Measurements from ENCODE around the gene LIMCH1.
A peak's percentile ranks its signal among the peaks of the same experiment; 100 is the strongest.

LIMCH1 gene

DNA sequence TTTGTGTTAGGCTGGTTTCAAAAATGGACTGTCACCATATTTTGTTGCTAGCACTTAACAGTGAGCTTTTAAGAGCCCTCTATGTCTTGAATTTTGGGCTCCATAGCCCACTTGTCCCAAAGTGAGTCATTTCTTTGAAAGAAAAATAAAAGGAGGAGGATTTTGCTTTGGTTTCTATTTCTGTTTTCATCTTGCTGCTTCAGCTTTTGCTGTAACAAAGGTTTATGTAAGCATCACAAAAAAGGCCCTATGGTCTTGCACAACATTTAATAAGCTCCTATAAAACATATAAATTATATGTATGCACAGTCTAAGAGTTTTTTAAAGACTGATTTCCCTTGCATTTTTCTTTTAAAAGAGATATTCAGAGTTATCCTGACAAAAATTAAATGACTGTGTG is 105.4 kb downstream of the LIMCH1 start:
- DNase-seq: no peak
- H3K23ac ChIP-seq (ENCODE audit: low read length): no peak overlapping the region
- no peak overlapping the region for H3K9ac ChIP-seq (ENCODE audit: low read length)
- H2AK5ac ChIP-seq (ENCODE audit: low read length): no peak overlapping the region
- no peaks in the 10 kb centered on the region for H3K36me3 ChIP-seq (ENCODE audit: control insufficient read depth, insufficient read depth, low read length)
- H3K4me2 ChIP-seq (ENCODE audit: low read length): no peak overlapping the region
- H3K18ac ChIP-seq (ENCODE audit: low read length): no peak overlapping the region
- H3K27me3 ChIP-seq (ENCODE audit: insufficient read depth, low read length, poor library complexity): no peaks in the 10 kb centered on the region
- peaks cover 6% of the 10 kb centered on the region for H3K4me1 ChIP-seq (ENCODE audit: control insufficient read depth, low read depth, low read length)
- no peak overlapping the region for H4K8ac ChIP-seq (ENCODE audit: low read depth, low read length)
- no peaks in the 10 kb centered on the region for H3K79me1 ChIP-seq (ENCODE audit: low read length)
- no peak overlapping the region for H4K5ac ChIP-seq (ENCODE audit: low read length)
- no peak overlapping the region for H2BK15ac ChIP-seq (replicated peaks; ENCODE audit: low read depth)
- peak overlapping the region; percentile 7 for H3K4ac ChIP-seq (ENCODE audit: low read depth, low read length)
- H3K56ac ChIP-seq (ENCODE audit: low read length): no peak overlapping the region
- no peak overlapping the region for H3K4me3 ChIP-seq (ENCODE audit: low read length)
- no peaks in the 10 kb centered on the region for H3K79me2 ChIP-seq (ENCODE audit: control insufficient read depth, insufficient read depth, low read length)
- no peak overlapping the region for H2BK5ac ChIP-seq (ENCODE audit: low read length)
- H2BK120ac ChIP-seq (ENCODE audit: low read depth, low read length): no peak overlapping the region
- no peak overlapping the region for H3K27ac ChIP-seq (ENCODE audit: low read depth, low read length)

DNA sequence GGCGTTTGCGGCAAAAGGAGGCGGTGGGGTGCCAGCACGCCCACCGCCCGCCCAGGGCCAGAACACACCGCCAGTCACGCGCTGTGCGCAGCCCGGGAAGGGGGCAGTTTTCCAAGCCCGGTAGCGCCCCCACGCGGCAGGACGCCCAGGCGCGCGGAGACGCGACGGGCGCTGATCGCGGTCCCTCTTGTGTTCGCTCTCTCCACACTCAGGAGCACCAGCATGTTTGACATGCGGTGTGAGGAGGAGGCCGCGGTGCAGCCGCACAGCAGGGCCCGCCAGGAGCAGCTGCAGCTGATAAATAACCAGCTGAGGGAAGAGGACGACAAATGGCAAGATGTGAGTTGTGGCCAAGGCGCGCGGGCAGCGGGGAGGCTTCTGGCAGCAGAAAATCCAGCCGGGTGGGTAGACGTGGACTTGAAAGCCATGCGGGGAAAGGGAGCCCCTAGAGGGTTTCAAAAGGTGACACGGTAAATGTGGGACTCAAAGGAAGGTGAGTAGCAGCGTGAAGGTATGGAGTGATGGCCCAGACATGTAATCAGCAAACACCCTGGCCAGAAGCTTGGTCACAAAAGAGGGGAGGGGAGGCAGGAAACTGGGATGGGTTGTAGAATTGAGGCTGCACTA is 106.4 kb downstream of the LIMCH1 start:
- Histone ChIP-seq H4K8ac (ENCODE audit: low read depth, low read length) (no peak overlapping the region), H2BK15ac (replicated peaks; ENCODE audit: low read depth) (no peak overlapping the region), H2BK120ac (ENCODE audit: low read depth, low read length) (no peak overlapping the region), H2AK5ac (ENCODE audit: low read length) (no peak overlapping the region), H3K79me2 (ENCODE audit: control insufficient read depth, insufficient read depth, low read length) (no peaks in the 10 kb centered on the region), H3K4me3 (ENCODE audit: low read length) (no peak overlapping the region), H3K56ac (ENCODE audit: low read length) (peak overlapping the region; percentile 40), H3K4me1 (ENCODE audit: control insufficient read depth, low read depth, low read length) (peaks cover 6% of the 10 kb centered on the region), H3K9ac (ENCODE audit: low read length) (peak overlapping the region; percentile 13), H2BK5ac (ENCODE audit: low read length) (no peak overlapping the region), H3K18ac (ENCODE audit: low read length) (no peak overlapping the region), H3K79me1 (ENCODE audit: low read length) (no peaks in the 10 kb centered on the region), H4K5ac (ENCODE audit: low read length) (no peak overlapping the region), H3K27me3 (ENCODE audit: insufficient read depth, low read length, poor library complexity) (no peaks in the 10 kb centered on the region), H3K23ac (ENCODE audit: low read length) (no peak overlapping the region), H3K4ac (ENCODE audit: low read depth, low read length) (no peak overlapping the region), H3K4me2 (ENCODE audit: low read length) (peak overlapping the region; percentile 25), H3K36me3 (ENCODE audit: control insufficient read depth, insufficient read depth, low read length) (no peaks in the 10 kb centered on the region), H3K27ac (ENCODE audit: low read depth, low read length) (no peak overlapping the region)
- DNase-seq: peak; percentile 95
- WGBS (ENCODE audit: extremely low coverage, insufficient coverage, low lambda C conversion rate): no CpG with 5 or more reads among the region's 41 CpGs

DNA sequence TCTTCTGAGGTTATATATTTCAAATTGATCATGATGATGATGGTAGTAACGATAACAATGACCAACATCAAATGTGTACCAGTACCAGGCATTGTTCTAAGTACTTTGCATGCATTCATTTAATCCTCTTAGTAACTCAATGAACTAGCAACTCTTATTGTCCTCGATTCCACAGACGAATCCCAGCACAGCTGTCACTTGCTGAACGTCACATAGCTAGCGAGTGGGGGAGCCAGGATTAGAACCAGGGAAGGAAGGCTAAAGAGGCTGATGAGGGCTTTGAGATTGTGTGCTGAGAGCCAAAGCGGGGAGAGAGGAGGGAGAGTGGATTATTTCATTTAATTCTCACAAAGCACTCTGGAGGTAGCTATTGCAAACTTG is 106.9 kb downstream of the LIMCH1 start:
- DNase-seq: peak; percentile 36
- Histone ChIP-seq H3K23ac (ENCODE audit: low read length) (no peak overlapping the region), H2BK15ac (replicated peaks; ENCODE audit: low read depth) (no peak overlapping the region), H3K18ac (ENCODE audit: low read length) (no peak overlapping the region), H3K56ac (ENCODE audit: low read length) (no peak overlapping the region), H3K4me3 (ENCODE audit: low read length) (no peak overlapping the region), H3K4me1 (ENCODE audit: control insufficient read depth, low read depth, low read length) (peaks cover 4% of the 10 kb centered on the region), H2BK5ac (ENCODE audit: low read length) (no peak overlapping the region), H2AK5ac (ENCODE audit: low read length) (no peak overlapping the region), H3K4me2 (ENCODE audit: low read length) (no peak overlapping the region), H3K27me3 (ENCODE audit: insufficient read depth, low read length, poor library complexity) (no peaks in the 10 kb centered on the region), H3K27ac (ENCODE audit: low read depth, low read length) (no peak overlapping the region), H3K79me1 (ENCODE audit: low read length) (no peaks in the 10 kb centered on the region), H3K79me2 (ENCODE audit: control insufficient read depth, insufficient read depth, low read length) (no peaks in the 10 kb centered on the region), H4K5ac (ENCODE audit: low read length) (no peak overlapping the region), H3K9ac (ENCODE audit: low read length) (no peak overlapping the region), H3K36me3 (ENCODE audit: control insufficient read depth, insufficient read depth, low read length) (no peaks in the 10 kb centered on the region), H4K8ac (ENCODE audit: low read depth, low read length) (no peak overlapping the region), H3K4ac (ENCODE audit: low read depth, low read length) (no peak overlapping the region), H2BK120ac (ENCODE audit: low read depth, low read length) (no peak overlapping the region)
- WGBS (ENCODE audit: extremely low coverage, insufficient coverage, low lambda C conversion rate): no CpG with 5 or more reads among the region's 6 CpGs

DNA sequence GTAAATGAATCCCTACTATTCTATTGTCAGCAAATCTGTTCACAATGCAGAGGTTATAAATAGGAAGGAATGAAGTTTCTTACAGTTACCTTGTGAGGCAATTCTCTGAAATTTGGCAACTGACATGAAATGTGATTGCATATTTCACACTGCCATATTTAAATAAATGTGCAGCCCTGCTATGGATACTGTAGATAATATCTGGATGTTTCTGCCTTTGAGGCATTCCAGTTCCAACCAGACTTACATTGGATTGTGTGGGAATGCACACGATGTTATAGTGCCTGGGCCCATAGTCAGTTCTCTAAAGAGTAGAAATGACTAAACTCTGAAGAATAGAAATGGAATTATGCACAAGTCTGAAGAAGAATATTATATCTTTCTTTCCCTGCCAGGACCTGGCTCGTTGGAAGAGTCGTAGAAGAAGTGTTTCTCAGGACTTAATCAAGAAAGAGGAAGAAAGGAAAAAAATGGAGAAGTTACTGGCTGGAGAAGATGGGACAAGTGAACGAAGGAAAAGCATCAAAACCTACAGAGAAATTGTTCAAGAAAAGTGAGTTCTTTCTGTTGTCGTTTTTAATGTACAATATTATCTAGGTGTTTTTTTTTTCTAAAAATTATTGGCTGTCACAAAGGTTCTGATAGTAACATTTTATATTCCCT is 107.9 kb downstream of the LIMCH1 start:
- H3K79me1 ChIP-seq (ENCODE audit: low read length): no peaks in the 10 kb centered on the region
- H3K56ac ChIP-seq (ENCODE audit: low read length): no peak overlapping the region
- no peaks in the 10 kb centered on the region for H3K36me3 ChIP-seq (ENCODE audit: control insufficient read depth, insufficient read depth, low read length)
- WGBS (ENCODE audit: extremely low coverage, insufficient coverage, low lambda C conversion rate): no CpG with 5 or more reads among the region's 5 CpGs
- H3K4me3 ChIP-seq (ENCODE audit: low read length): no peak overlapping the region
- no peaks in the 10 kb centered on the region for H3K27me3 ChIP-seq (ENCODE audit: insufficient read depth, low read length, poor library complexity)
- H2BK15ac ChIP-seq (replicated peaks; ENCODE audit: low read depth): no peak overlapping the region
- no peak overlapping the region for H3K4ac ChIP-seq (ENCODE audit: low read depth, low read length)
- H3K9ac ChIP-seq (ENCODE audit: low read length): no peak overlapping the region
- H4K5ac ChIP-seq (ENCODE audit: low read length): no peak overlapping the region
- peaks cover 2% of the 10 kb centered on the region for H3K4me1 ChIP-seq (ENCODE audit: control insufficient read depth, low read depth, low read length)
- H2AK5ac ChIP-seq (ENCODE audit: low read length): no peak overlapping the region
- H2BK5ac ChIP-seq (ENCODE audit: low read length): no peak overlapping the region
- H2BK120ac ChIP-seq (ENCODE audit: low read depth, low read length): no peak overlapping the region
- H4K8ac ChIP-seq (ENCODE audit: low read depth, low read length): no peak overlapping the region
- DNase-seq: no peak
- no peak overlapping the region for H3K23ac ChIP-seq (ENCODE audit: low read length)
- no peak overlapping the region for H3K18ac ChIP-seq (ENCODE audit: low read length)
- H3K4me2 ChIP-seq (ENCODE audit: low read length): no peak overlapping the region
- no peaks in the 10 kb centered on the region for H3K79me2 ChIP-seq (ENCODE audit: control insufficient read depth, insufficient read depth, low read length)
- H3K27ac ChIP-seq (ENCODE audit: low read depth, low read length): no peak overlapping the region

DNA sequence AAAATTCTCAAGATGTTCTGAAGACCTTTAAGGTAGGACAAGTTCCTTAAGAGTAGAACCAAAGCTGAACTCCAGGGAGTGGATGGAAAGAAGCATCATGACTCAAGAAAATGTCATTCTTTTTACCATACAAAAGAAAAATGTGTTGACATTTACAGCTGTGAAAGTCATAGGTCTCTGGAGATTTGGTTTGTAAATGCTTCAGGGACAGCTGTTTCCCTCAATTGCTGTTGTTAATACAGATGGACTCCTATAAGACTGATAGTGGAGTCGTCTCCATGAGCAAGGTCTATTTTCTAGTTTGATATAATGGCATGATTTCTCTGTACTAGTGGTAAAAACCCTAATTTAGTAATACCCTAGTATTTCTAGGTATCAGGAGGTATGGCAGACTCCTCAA is 108.9 kb downstream of the LIMCH1 start:
- Histone ChIP-seq H4K8ac (ENCODE audit: low read depth, low read length) (no peak overlapping the region), H2AK5ac (ENCODE audit: low read length) (no peak overlapping the region), H3K56ac (ENCODE audit: low read length) (no peak overlapping the region), H3K4me3 (ENCODE audit: low read length) (no peak overlapping the region), H3K79me1 (ENCODE audit: low read length) (no peaks in the 10 kb centered on the region), H3K79me2 (ENCODE audit: control insufficient read depth, insufficient read depth, low read length) (no peaks in the 10 kb centered on the region), H4K5ac (ENCODE audit: low read length) (no peak overlapping the region), H3K23ac (ENCODE audit: low read length) (no peak overlapping the region), H2BK120ac (ENCODE audit: low read depth, low read length) (no peak overlapping the region), H3K4me1 (ENCODE audit: control insufficient read depth, low read depth, low read length) (peaks cover 2% of the 10 kb centered on the region), H2BK5ac (ENCODE audit: low read length) (no peak overlapping the region), H3K27ac (ENCODE audit: low read depth, low read length) (no peak overlapping the region), H3K36me3 (ENCODE audit: control insufficient read depth, insufficient read depth, low read length) (no peaks in the 10 kb centered on the region), H3K9ac (ENCODE audit: low read length) (no peak overlapping the region), H2BK15ac (replicated peaks; ENCODE audit: low read depth) (no peak overlapping the region), H3K4me2 (ENCODE audit: low read length) (no peak overlapping the region), H3K4ac (ENCODE audit: low read depth, low read length) (no peak overlapping the region), H3K18ac (ENCODE audit: low read length) (no peak overlapping the region), H3K27me3 (ENCODE audit: insufficient read depth, low read length, poor library complexity) (no peaks in the 10 kb centered on the region)
- no peak for DNase-seq
- WGBS (ENCODE audit: extremely low coverage, insufficient coverage, low lambda C conversion rate): no CpG with 5 or more reads among the region's 1 CpG

DNA sequence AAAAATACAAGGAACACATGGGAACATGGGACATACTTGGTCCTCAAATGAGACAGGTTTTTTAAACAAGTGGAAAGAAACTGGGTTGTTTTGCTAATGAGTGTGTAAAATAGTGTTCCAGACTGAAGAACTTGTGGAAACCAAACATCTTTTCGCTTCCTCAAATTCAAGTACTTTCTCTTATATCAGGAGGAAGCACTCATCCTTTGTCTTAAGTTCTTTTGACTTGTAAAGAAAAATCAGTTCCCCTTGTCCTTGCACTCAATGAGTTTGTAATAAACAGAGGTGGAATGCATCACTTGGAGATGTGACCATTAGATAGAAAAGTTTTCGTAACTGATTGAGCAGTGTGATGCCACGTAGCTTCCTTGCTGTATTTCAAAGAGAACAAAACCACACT is 109.4 kb downstream of the LIMCH1 start:
- no CpG with 5 or more reads among the region's 3 CpGs for WGBS (ENCODE audit: extremely low coverage, insufficient coverage, low lambda C conversion rate)
- Histone ChIP-seq H2BK5ac (ENCODE audit: low read length) (no peak overlapping the region), H2BK15ac (replicated peaks; ENCODE audit: low read depth) (no peak overlapping the region), H2BK120ac (ENCODE audit: low read depth, low read length) (no peak overlapping the region), H2AK5ac (ENCODE audit: low read length) (no peak overlapping the region), H3K9ac (ENCODE audit: low read length) (no peak overlapping the region), H3K4ac (ENCODE audit: low read depth, low read length) (no peak overlapping the region), H3K56ac (ENCODE audit: low read length) (no peak overlapping the region), H3K23ac (ENCODE audit: low read length) (no peak overlapping the region), H3K4me3 (ENCODE audit: low read length) (no peak overlapping the region), H3K27ac (ENCODE audit: low read depth, low read length) (no peak overlapping the region), H3K36me3 (ENCODE audit: control insufficient read depth, insufficient read depth, low read length) (no peaks in the 10 kb centered on the region), H3K4me1 (ENCODE audit: control insufficient read depth, low read depth, low read length) (peaks cover 2% of the 10 kb centered on the region), H3K4me2 (ENCODE audit: low read length) (no peak overlapping the region), H3K27me3 (ENCODE audit: insufficient read depth, low read length, poor library complexity) (no peaks in the 10 kb centered on the region), H4K8ac (ENCODE audit: low read depth, low read length) (no peak overlapping the region), H3K18ac (ENCODE audit: low read length) (no peak overlapping the region), H4K5ac (ENCODE audit: low read length) (no peak overlapping the region), H3K79me2 (ENCODE audit: control insufficient read depth, insufficient read depth, low read length) (no peaks in the 10 kb centered on the region), H3K79me1 (ENCODE audit: low read length) (no peaks in the 10 kb centered on the region)
- no peak for DNase-seq

Data from mesendoderm (in vitro differentiated cells).